Esophagus muscularis mucosa (tissue), 4 donors: Measurements from ENCODE around the gene DCAF8. TPM values are rescaled to one million over a fixed set of nuclear protein-coding genes. Genes with fewer than 3 reads are reported as not detected.
"Not testable (repeated sequence)": the region's sequence is repeated elsewhere in the genome, so short reads cannot be mapped to it uniquely, and the experiment has no call there.

Source experiments
- DNase-seq: peaks from one replicate; pipeline ENCODE4 v3.0.0-alpha.2; 2017; ENCODE audit errors: extremely low spot score
- H3K27ac ChIP-seq, 4 donors: fragments of 200-600 bp; sonication (generic); replicated peaks in 1 of 4; 1 replicate in 3 of 4; 2 replicates in 1 of 4; pipeline ENCODE4 v1.5.1; 2016 to 2019; ENCODE audit warnings: mild to moderate bottlenecking in 1 of 4
- H3K27me3 ChIP-seq, 4 donors: fragments of 200-600 bp; sonication (generic); one replicate each; pipeline versions ENCODE4 v1.5.1 to v1.6.0; 2016 to 2019
- H3K36me3 ChIP-seq, 4 donors: fragments of 200-600 bp; sonication (generic); one replicate each; pipeline ENCODE4 v1.5.1; 2016 to 2019
- H3K4me1 ChIP-seq, 4 donors: fragments of 200-600 bp; sonication (generic); one replicate each; pipeline ENCODE4 v1.5.1; 2016 to 2019
- H3K4me3 ChIP-seq, 4 donors: fragments of 200-600 bp; sonication (generic); 1 replicate in 2 of 4; 2 replicates in 2 of 4; pipeline ENCODE4 v1.5.1; 2016 to 2019; ENCODE audit warnings: mild to moderate bottlenecking in 4 of 4, moderate library complexity in 1 of 4
- H3K9me3 ChIP-seq, 4 donors: fragments of 200-600 bp; sonication (generic); 1 replicate in 3 of 4; 2 replicates in 1 of 4; pipeline ENCODE4 v1.5.1; 2016 to 2019
- EP300 ChIP-seq: sonication (generic); formaldehyde crosslinking; IDR thresholded peaks from one replicate; pipeline ENCODE4 v1.6.1; 2017; ENCODE audit warnings: antibody characterized with exemption
- POLR2A ChIP-seq: fragments of 450-650 bp; IDR thresholded peaks from one replicate; pipeline ENCODE4 v1.6.1; 2017; ENCODE audit warnings: antibody characterized with exemption, moderate library complexity, mild to moderate bottlenecking, low read depth
- POLR2AphosphoS5 ChIP-seq, 2 donors: sonication (generic); formaldehyde crosslinking; IDR thresholded peaks; one replicate each; pipeline ENCODE4 v1.6.1; 2017; ENCODE audit warnings: antibody characterized with exemption in 2 of 2
- WGBS: methylation state at CpG from one replicate; pipeline ENCODE4 v1.1.5; 2018; 5-methylcytosine and 5-hydroxymethylcytosine counted together
- intact Hi-C: fragments of 100-400 bp; cut with DNase I; formaldehyde crosslinking; loops from one replicate; pipeline ENCODE4 v1.15.1; 2023
- total RNA-seq, 4 donors: library from RNA; depleted of rRNA; stranded (reverse); fragments of >200 nt; gene quantifications; one replicate each; pipeline versions ENCODE4 v1.1.0 to v1.2.1, GENCODE V29; 2016
- TF ChIP-seq, protein P1 (sequence below), 3 experiments: fragments of 200-600 bp in 2 of 3; fragments of 450-650 bp in 1 of 3; sonication (generic) in 2 of 3; IDR thresholded peaks; one replicate each; pipeline ENCODE4 v1.5.1; 2017 to 2019; ENCODE audit warnings: antibody characterized with exemption in 3 of 3, mild to moderate bottlenecking in 2 of 3, moderate library complexity in 1 of 3

Gene DCAF8
- total RNA-seq, 4 donors from 2014 or later = 111 to 191 (median 172) TPM

GRCh38 chr1:160307118-160307791 lies 44.9 kb upstream of the DCAF8 start:
- H3K36me3 ChIP-seq = peaks cover 81 to 100% (median 97%) of the 10 kb centered on the region in 4 donors
- intact Hi-C loops = no loop called here
- no peak for DNase-seq

GRCh38 chr1:160300173-160300572 lies 37.8 kb upstream of the DCAF8 start:
- intact Hi-C loops = no loop called here
- 80% methylated on average over 7 of the region's 7 CpGs for WGBS
- Histone ChIP-seq H3K27ac (no peak overlapping the region), H3K27me3 (no peaks in the 10 kb centered on the region), H3K4me1 (no peaks in the 10 kb centered on the region), H3K9me3 (no peaks in the 10 kb centered on the region), H3K36me3 (peaks cover 69 to 99% (median 83%) of the 10 kb centered on the region in 4 donors), H3K4me3 (no peak overlapping the region)
- DNase-seq = no peak
- TF ChIP-seq, protein P1, sequence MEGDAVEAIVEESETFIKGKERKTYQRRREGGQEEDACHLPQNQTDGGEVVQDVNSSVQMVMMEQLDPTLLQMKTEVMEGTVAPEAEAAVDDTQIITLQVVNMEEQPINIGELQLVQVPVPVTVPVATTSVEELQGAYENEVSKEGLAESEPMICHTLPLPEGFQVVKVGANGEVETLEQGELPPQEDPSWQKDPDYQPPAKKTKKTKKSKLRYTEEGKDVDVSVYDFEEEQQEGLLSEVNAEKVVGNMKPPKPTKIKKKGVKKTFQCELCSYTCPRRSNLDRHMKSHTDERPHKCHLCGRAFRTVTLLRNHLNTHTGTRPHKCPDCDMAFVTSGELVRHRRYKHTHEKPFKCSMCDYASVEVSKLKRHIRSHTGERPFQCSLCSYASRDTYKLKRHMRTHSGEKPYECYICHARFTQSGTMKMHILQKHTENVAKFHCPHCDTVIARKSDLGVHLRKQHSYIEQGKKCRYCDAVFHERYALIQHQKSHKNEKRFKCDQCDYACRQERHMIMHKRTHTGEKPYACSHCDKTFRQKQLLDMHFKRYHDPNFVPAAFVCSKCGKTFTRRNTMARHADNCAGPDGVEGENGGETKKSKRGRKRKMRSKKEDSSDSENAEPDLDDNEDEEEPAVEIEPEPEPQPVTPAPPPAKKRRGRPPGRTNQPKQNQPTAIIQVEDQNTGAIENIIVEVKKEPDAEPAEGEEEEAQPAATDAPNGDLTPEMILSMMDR (IDR thresholded peaks at IDR 0.05) = no peak
- TF ChIP-seq EP300 (no peak), POLR2AphosphoS5 (IDR thresholded peaks at IDR 0.05) (no peak), POLR2A (no peak)

More at GRCh38 chr1:160307118-160307791, 44.9 kb upstream of the DCAF8 start:
- H3K9me3 ChIP-seq = no peaks in the 10 kb centered on the region
- whole genome bisulfite sequencing = 93% methylated on average over 10 of the region's 13 CpGs
- TF ChIP-seq POLR2AphosphoS5 (IDR thresholded peaks at IDR 0.05) = no peak
- TF ChIP-seq POLR2A = no peak
- TF ChIP-seq, protein P1 (IDR thresholded peaks at IDR 0.05) = no peak
- no peak for TF ChIP-seq EP300
- no peak overlapping the region for H3K27ac ChIP-seq
- no peaks in the 10 kb centered on the region for H3K27me3 ChIP-seq
- no peaks in the 10 kb centered on the region for H3K4me1 ChIP-seq
- H3K4me3 ChIP-seq = no peak overlapping the region

DNA sequence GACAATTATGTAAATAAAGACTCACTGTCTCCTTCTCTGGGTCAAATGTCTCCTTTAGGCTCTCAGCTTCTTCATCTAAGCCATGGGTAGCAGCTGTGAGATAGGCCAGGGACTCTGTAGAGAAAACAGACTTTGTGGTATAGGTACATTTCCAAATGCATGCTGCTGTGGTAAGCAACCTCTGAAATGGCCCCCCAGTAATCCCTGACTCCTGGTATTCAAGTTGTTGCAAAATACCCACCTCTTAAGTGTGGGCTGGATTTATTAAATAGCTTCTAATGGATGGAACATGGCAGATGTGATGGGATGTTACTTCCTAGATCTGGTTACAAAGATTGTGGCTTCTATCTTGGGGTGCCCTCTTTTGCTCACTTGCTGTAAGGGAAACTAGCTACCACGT lies 33.7 kb upstream of the DCAF8 start:
- H3K27ac ChIP-seq = no peak overlapping the region
- no peak for TF ChIP-seq POLR2A
- intact Hi-C loops = no loop called here
- no peaks in the 10 kb centered on the region for H3K9me3 ChIP-seq
- DNase-seq = no peak
- no peak overlapping the region for H3K4me3 ChIP-seq
- H3K36me3 ChIP-seq = peaks cover 86 to 100% (median 94%) of the 10 kb centered on the region in 4 donors
- H3K4me1 ChIP-seq = peaks cover 0 to 5% (median 1%) of the 10 kb centered on the region in 4 donors
- 87% methylated on average over 1 of the region's 1 CpG for WGBS
- no peaks in the 10 kb centered on the region for H3K27me3 ChIP-seq

DNA sequence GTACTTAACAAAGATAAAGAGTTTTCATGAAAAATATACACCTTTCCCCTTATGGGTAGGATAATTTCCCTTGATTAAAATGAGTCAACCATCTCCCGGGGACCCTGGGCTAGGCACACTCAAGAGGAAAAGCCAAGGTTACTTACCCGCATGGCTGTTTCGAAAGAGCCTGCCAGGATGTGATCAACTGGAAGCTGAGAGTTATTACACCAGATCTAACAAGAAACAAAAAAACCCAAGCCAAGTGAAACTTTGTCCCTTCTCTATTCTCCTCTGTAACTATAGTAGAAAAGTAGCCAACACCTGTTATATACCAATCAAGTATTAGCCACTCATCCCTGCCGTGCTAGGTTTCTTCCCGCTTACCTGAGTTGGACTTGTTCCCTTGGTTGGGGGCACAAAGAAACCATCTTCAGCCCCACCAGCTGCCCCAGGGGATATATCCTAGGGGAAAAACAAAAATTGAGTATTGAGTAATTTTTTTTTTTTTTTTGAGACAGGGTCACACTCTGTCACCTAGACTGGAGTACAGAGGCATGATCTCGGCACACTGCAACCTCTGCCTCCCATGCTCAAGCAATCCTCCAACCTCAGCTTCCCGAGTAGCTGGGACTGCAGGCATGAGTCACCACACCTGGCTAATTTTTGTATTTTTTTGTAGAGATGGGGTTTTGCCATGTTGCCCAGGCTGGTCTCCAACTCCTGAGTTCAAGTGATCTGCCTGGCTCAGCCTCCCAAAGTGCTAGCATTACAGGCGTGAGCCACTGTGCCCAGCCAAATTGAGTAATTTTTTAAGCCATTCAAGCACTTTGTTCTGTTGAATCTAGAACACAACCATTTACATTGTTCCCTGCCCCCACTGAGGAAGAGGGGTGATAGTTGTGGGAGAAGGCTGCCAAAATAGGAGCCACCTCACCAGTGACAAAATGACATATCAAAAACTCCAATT lies 30.9 kb upstream of the DCAF8 start:
- WGBS = 84% methylated on average over 8 of the region's 8 CpGs
- H3K4me1 ChIP-seq = peaks cover 0 to 7% (median 2%) of the 10 kb centered on the region in 4 donors
- no peak overlapping the region for H3K27ac ChIP-seq
- H3K9me3 ChIP-seq = no peaks in the 10 kb centered on the region
- TF ChIP-seq POLR2AphosphoS5 (IDR thresholded peaks at IDR 0.05) = no peak
- no peak for TF ChIP-seq EP300
- DNase-seq = no peak
- H3K36me3 ChIP-seq = peaks cover 91 to 100% (median 95%) of the 10 kb centered on the region in 4 donors
- H3K4me3 ChIP-seq = no peak overlapping the region
- intact Hi-C loops = loop anchor here (5.0 kb wide), 1 partner anchor 49 kb away; the partner anchor contains the start of genes COPA and NCSTN
- H3K27me3 ChIP-seq = no peaks in the 10 kb centered on the region

GRCh38 chr1:160291248-160292220 lies 29.2 kb upstream of the DCAF8 start:
- Histone ChIP-seq H3K36me3 (peaks cover 74 to 85% (median 78%) of the 10 kb centered on the region in 4 donors), H3K4me3 (no peak overlapping the region), H3K27me3 (no peaks in the 10 kb centered on the region), H3K9me3 (no peaks in the 10 kb centered on the region), H3K4me1 (peaks cover 0 to 7% (median 2%) of the 10 kb centered on the region in 4 donors), H3K27ac (no peak overlapping the region)
- TF ChIP-seq EP300 (no peak), POLR2A (no peak), POLR2AphosphoS5 (IDR thresholded peaks at IDR 0.05) (peak; percentile 9 to 41)
- TF ChIP-seq, protein P1 (IDR thresholded peaks at IDR 0.05) = peak; percentile 81 to 87 (median 82)
- 38% methylated on average over 11 of the region's 11 CpGs for WGBS
- peak; percentile 93 for DNase-seq
- intact Hi-C loops = loop anchor here (2.0 to 5.0 kb wide), 2 partner anchors 51 to 99 kb away; partner anchors contain the start of genes COPA and NCSTN

GRCh38 chr1:160287769-160288168 lies 25.4 kb upstream of the DCAF8 start:
- intact Hi-C loops = loop anchor here (5.0 kb wide), 1 partner anchor 35 kb away; no protein-coding TSS in a partner anchor
- DNase-seq, H3K27ac ChIP-seq, H3K4me3 ChIP-seq, H3K27me3 ChIP-seq, H3K9me3 ChIP-seq: not testable (repeated sequence)
- 91% methylated on average over 12 of the region's 12 CpGs for WGBS
- Histone ChIP-seq H3K36me3 (peaks cover 37 to 52% (median 41%) of the 10 kb centered on the region in 4 donors), H3K4me1 (peaks cover 17 to 31% (median 25%) of the 10 kb centered on the region in 4 donors)
